CD4-positive, CD25-positive, alpha-beta regulatory T cell (primary cell): ENCODE measurements around the gene ATP2A3. TPM values are rescaled to one million over a fixed set of nuclear protein-coding genes. Genes with fewer than 3 reads are reported as not detected.

Experiments
- ATAC-seq, 2 donors: fragments of 150-1000 bp; cut with Tn5 transposase; one replicate each; pipeline ENCODE4 v1.10.0; 2021; ENCODE audit warnings: low read depth in 2 of 2, moderate number of reproducible peaks in 2 of 2, moderate library complexity in 1 of 2
- DNase-seq, 3 donors: peaks; one replicate each; pipeline versions ENCODE4 v3.0.0 to v3.0.0-alpha.2; 2012 to 2022; ENCODE audit warnings: mixed read lengths in 1 of 3
- H3K27ac ChIP-seq: one replicate; pipeline ENCODE4 v1.7.0; 2013; ENCODE audit warnings: mild to moderate bottlenecking, low read length; ENCODE audit not compliant: insufficient read depth, poor library complexity, severe bottlenecking
- H3K27me3 ChIP-seq: one replicate; pipeline ENCODE4 v1.7.0; 2013; ENCODE audit warnings: low read length; ENCODE audit not compliant: control insufficient read depth, insufficient read depth
- H3K36me3 ChIP-seq: one replicate; pipeline ENCODE4 v1.7.0; 2013; ENCODE audit warnings: mild to moderate bottlenecking, low read length, moderate library complexity; ENCODE audit not compliant: control insufficient read depth, insufficient read depth
- H3K4me1 ChIP-seq: 2 replicates; pipeline ENCODE4 v1.7.0; 2013; ENCODE audit warnings: mild to moderate bottlenecking, low read length; ENCODE audit not compliant: insufficient read depth, control insufficient read depth, poor library complexity, severe bottlenecking
- H3K4me3 ChIP-seq: one replicate; pipeline ENCODE4 v1.7.0; 2013; ENCODE audit warnings: low read depth, mild to moderate bottlenecking, low read length, moderate library complexity
- H3K9me3 ChIP-seq, 2 experiments: 1 replicate in 1 of 2; 2 replicates in 1 of 2; pipeline ENCODE4 v1.7.0; 2013; ENCODE audit warnings: low read length in 2 of 2, mild to moderate bottlenecking in 1 of 2, moderate library complexity in 1 of 2; ENCODE audit not compliant: control insufficient read depth in 2 of 2
- H3K27ac Mint-ChIP-seq, 3 donors: one replicate each; pipeline ENCODE4 v1.8.0; 2020 to 2022; ENCODE audit warnings: mild to moderate bottlenecking in 3 of 3, mixed read lengths in 3 of 3, moderate library complexity in 2 of 3
- H3K27me3 Mint-ChIP-seq: one replicate; pipeline ENCODE4 v1.8.0; 2022; ENCODE audit warnings: mild to moderate bottlenecking, mixed read lengths
- H3K36me3 Mint-ChIP-seq: one replicate; pipeline ENCODE4 v1.8.0; 2020; ENCODE audit warnings: mixed read lengths
- H3K4me1 Mint-ChIP-seq, 4 donors: one replicate each; pipeline ENCODE4 v1.8.0; 2020 to 2022; ENCODE audit warnings: mixed read lengths in 4 of 4, mild to moderate bottlenecking in 1 of 4
- H3K4me3 Mint-ChIP-seq, 4 donors: one replicate each; pipeline ENCODE4 v1.8.0; 2020 to 2022; ENCODE audit warnings: mild to moderate bottlenecking in 4 of 4, mixed read lengths in 4 of 4, moderate library complexity in 3 of 4
- H3K9me3 Mint-ChIP-seq, 7 donors: one replicate each; pipeline ENCODE4 v1.8.0; 2020 to 2022; ENCODE audit warnings: mixed read lengths in 7 of 7, mild to moderate bottlenecking in 3 of 7, moderate library complexity in 2 of 7
- polyA plus RNA-seq, 4 donors: library from polyadenylated mRNA; unstranded; fragments of 300-500 nt; fragmentation: Illumina TruSeq; gene quantifications; one replicate each; pipeline ENCODE4 v1.2.3, GENCODE V29; 2021
- total RNA-seq: library from RNA; stranded (reverse); gene quantifications from one replicate; pipeline ENCODE4 v1.2.3, GENCODE V29; 2022

Gene ATP2A3
- total and polyA plus RNA-seq, 5 donors from 2014 or later = 33.5 to 306 (median 43.8) TPM

- Mint-ChIP-seq H3K36me3 (peaks cover 43% of the 10 kb centered on the region), H3K27ac (peak overlapping the region in 1 of 3 donors; percentile 60)
- no peaks in the 10 kb centered on the region for H3K4me1 ChIP-seq
These were observed 28.3 kb downstream of the ATP2A3 start for GRCh38 chr17:3935825-3936355.

DNA sequence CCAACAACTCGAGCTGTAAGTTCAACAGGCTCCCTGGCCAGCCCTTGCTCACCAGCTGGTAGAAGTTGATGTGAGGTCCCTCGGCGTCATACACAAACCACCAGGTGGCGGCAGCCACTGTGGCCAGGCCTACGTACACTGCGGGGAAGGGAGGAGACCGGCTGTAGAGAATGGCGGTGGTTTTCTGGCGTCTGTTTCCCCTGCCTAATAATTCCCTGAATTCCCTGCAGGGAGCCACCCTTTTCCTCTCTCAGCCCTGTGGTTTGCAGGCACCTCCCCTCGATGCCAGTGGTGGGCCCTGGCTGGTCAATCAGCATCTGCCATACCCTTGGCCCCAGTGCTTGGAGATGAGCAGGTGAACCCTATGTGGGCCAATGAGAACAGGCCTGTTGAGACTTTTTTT lies 29.1 kb downstream of the ATP2A3 start:
- peak overlapping the region; percentile 1 for H3K27ac ChIP-seq
- ATAC-seq = peak; percentile 37 to 42

More at GRCh38 chr17:3935825-3936355, 28.3 kb downstream of the ATP2A3 start:
- H3K9me3 ChIP-seq = no peaks in the 10 kb centered on the region
- H3K27me3 Mint-ChIP-seq = no peaks in the 10 kb centered on the region
- ATAC-seq (no peak), DNase-seq (no peak)
- H3K4me1 Mint-ChIP-seq = peaks cover 0 to 7% (median 2%) of the 10 kb centered on the region in 4 donors
- no peaks in the 10 kb centered on the region for H3K27me3 ChIP-seq
- peaks cover 0 to 1% (median 0%) of the 10 kb centered on the region in 7 donors for H3K9me3 Mint-ChIP-seq
- H3K4me3 ChIP-seq = no peak overlapping the region
- H3K27ac ChIP-seq = no peak overlapping the region
- no peak overlapping the region for H3K4me3 Mint-ChIP-seq
- peaks cover 76% of the 10 kb centered on the region for H3K36me3 ChIP-seq

GRCh38 chr17:3929764-3930163 lies 34.5 kb downstream of the ATP2A3 start:
- Histone ChIP-seq H3K27me3 (no peaks in the 10 kb centered on the region), H3K4me1 (no peaks in the 10 kb centered on the region), H3K9me3 (no peaks in the 10 kb centered on the region), H3K36me3 (peaks cover 67% of the 10 kb centered on the region), H3K27ac (no peak overlapping the region), H3K4me3 (no peak overlapping the region)
- H3K36me3 Mint-ChIP-seq = peaks cover 11% of the 10 kb centered on the region
- no peak for DNase-seq
- H3K9me3 Mint-ChIP-seq = peaks cover 0 to 1% (median 0%) of the 10 kb centered on the region in 7 donors
- H3K4me1 Mint-ChIP-seq = no peaks in the 10 kb centered on the region
- no peak overlapping the region for H3K27ac Mint-ChIP-seq
- H3K4me3 Mint-ChIP-seq = no peak overlapping the region
- H3K27me3 Mint-ChIP-seq = no peaks in the 10 kb centered on the region
- no peak for ATAC-seq

More for the DNA sequence above, 29.1 kb downstream of the ATP2A3 start:
- Mint-ChIP-seq H3K27me3 (no peaks in the 10 kb centered on the region), H3K27ac (no peak overlapping the region), H3K9me3 (peaks cover 0 to 1% (median 0%) of the 10 kb centered on the region in 7 donors), H3K4me3 (no peak overlapping the region), H3K36me3 (peaks cover 41% of the 10 kb centered on the region), H3K4me1 (peaks cover 0 to 7% (median 2%) of the 10 kb centered on the region in 4 donors)
- H3K4me1 ChIP-seq = no peaks in the 10 kb centered on the region
- H3K36me3 ChIP-seq = peaks cover 75% of the 10 kb centered on the region
- H3K9me3 ChIP-seq = no peaks in the 10 kb centered on the region
- H3K4me3 ChIP-seq = no peak overlapping the region
- peak in 2 of 3 donors; percentile 29 to 45 for DNase-seq
- no peaks in the 10 kb centered on the region for H3K27me3 ChIP-seq

- Mint-ChIP-seq H3K4me1 (no peaks in the 10 kb centered on the region), H3K36me3 (peaks cover 11% of the 10 kb centered on the region), H3K27ac (no peak overlapping the region), H3K9me3 (peaks cover 0 to 1% (median 0%) of the 10 kb centered on the region in 7 donors), H3K27me3 (no peaks in the 10 kb centered on the region), H3K4me3 (no peak overlapping the region)
- Histone ChIP-seq H3K27me3 (no peaks in the 10 kb centered on the region), H3K36me3 (peaks cover 68% of the 10 kb centered on the region), H3K4me1 (no peaks in the 10 kb centered on the region), H3K27ac (no peak overlapping the region), H3K4me3 (no peak overlapping the region), H3K9me3 (no peaks in the 10 kb centered on the region)
- DNase-seq (no peak), ATAC-seq (no peak)
These were observed 35.1 kb downstream of the ATP2A3 start for GRCh38 chr17:3929181-3929580.

GRCh38 chr17:3928406-3928805 lies 35.8 kb downstream of the ATP2A3 start:
- no peak overlapping the region for H3K4me3 Mint-ChIP-seq
- H3K27me3 Mint-ChIP-seq = no peaks in the 10 kb centered on the region
- peaks cover 66% of the 10 kb centered on the region for H3K36me3 ChIP-seq
- H3K27ac ChIP-seq = no peak overlapping the region
- H3K4me3 ChIP-seq = no peak overlapping the region
- H3K4me1 ChIP-seq = no peaks in the 10 kb centered on the region
- H3K9me3 ChIP-seq = no peaks in the 10 kb centered on the region
- H3K4me1 Mint-ChIP-seq = no peaks in the 10 kb centered on the region
- no peak for DNase-seq
- ATAC-seq = no peak
- H3K27ac Mint-ChIP-seq = no peak overlapping the region
- no peaks in the 10 kb centered on the region for H3K9me3 Mint-ChIP-seq
- peaks cover 13% of the 10 kb centered on the region for H3K36me3 Mint-ChIP-seq
- H3K27me3 ChIP-seq = no peaks in the 10 kb centered on the region

DNA sequence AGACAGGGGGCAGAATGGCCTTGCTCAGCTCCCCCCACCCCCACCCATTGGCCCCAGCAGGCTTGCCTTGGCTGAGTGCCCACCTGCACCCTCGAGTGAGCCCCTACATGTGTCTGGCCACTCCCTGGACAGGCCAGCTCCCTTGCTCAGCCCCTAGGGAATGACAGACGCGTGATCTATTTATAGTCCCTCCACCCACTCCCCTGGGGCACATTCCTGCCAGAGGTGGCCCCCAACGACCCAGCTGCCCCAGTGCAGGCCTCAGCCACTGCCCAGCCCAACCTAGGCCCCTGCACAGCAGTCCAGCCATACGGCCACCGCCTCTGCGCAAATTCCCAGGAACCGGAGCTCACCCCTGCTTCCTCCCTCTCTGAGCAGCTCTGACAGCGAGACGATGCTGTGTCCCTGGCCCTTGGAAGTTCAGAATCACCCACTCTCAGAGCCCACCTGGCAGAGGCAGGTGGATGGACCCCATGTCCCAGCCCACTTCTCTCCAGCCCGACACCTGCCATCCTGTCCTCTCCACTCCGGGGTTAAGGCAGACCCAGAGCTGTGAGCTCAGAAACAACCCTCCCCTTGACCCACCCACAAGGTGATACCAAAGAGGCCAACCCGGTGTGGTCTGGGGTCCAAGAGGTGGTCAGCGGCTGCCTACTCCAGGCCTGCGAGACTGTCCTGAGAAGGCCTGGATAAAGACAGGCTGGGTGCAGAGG lies 36.5 kb downstream of the ATP2A3 start:
- H3K36me3 Mint-ChIP-seq = peaks cover 13% of the 10 kb centered on the region
- Histone ChIP-seq H3K27me3 (no peaks in the 10 kb centered on the region), H3K36me3 (peaks cover 66% of the 10 kb centered on the region), H3K27ac (no peak overlapping the region), H3K4me1 (no peaks in the 10 kb centered on the region), H3K4me3 (no peak overlapping the region), H3K9me3 (no peaks in the 10 kb centered on the region)
- DNase-seq = no peak
- no peaks in the 10 kb centered on the region for H3K27me3 Mint-ChIP-seq
- no peak for ATAC-seq
- no peaks in the 10 kb centered on the region for H3K9me3 Mint-ChIP-seq
- H3K4me1 Mint-ChIP-seq = no peaks in the 10 kb centered on the region
- no peak overlapping the region for H3K27ac Mint-ChIP-seq
- no peak overlapping the region for H3K4me3 Mint-ChIP-seq

DNA sequence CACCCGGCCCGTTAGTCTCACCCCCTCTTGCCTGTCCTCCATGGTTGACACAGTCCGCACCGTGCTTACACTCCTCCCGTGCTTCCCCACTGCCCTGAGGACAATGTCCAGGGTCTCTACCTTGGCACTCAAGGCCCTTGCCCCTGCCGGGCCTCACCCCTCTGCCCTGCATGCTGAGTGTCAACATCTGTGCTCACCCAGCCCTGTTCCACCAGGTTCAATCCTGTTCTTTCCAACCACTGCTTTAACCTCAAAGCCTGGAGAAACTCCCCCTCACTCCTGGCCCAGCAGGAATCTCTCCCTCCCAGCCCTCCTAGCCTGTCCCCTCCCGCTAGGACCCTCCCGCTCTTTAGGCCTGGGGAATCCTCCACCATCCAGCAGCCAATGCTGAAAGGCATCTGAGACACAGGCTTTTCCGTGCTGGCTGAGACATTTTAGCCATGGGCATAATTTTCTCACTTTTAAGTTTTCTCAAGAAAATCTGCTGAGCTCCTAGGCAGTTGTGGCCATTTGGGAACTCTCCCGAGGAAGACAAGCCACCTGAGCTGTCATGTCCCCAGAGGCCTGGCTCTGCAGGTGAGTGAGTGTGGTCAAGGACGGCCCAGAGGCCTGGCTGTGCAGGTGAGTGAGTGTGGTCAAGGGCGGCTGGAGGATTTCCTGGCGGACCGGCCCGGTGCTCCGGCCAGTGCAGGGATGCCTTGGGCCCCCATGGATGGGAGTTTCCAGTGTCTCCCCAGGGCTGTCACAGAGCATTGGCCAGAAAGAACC lies 37.2 kb downstream of the ATP2A3 start:
- Mint-ChIP-seq H3K27me3 (no peaks in the 10 kb centered on the region), H3K4me1 (no peaks in the 10 kb centered on the region), H3K4me3 (no peak overlapping the region), H3K27ac (peak overlapping the region in 1 of 3 donors; percentile 92), H3K36me3 (peaks cover 10% of the 10 kb centered on the region), H3K9me3 (no peaks in the 10 kb centered on the region)
- Histone ChIP-seq H3K4me3 (no peak overlapping the region), H3K27ac (no peak overlapping the region), H3K9me3 (no peaks in the 10 kb centered on the region), H3K4me1 (no peaks in the 10 kb centered on the region), H3K36me3 (peaks cover 59% of the 10 kb centered on the region), H3K27me3 (no peaks in the 10 kb centered on the region)
- DNase-seq (no peak), ATAC-seq (no peak)
